Colon (tissue), 2 donors: Measurements from ENCODE around the gene FAM50A.

ENCODE experiments used
- FAIRE-seq: peaks from 2 replicates; lab custom pipeline; 2012; peaks lifted over from hg19 to GRCh38; lab: Jason Lieb, UNC
- donor health status: control.
- donor health status: control.

The FAM50A gene

GRCh38 chrX:154466907-154467306 is 23.0 kb downstream of the FAM50A start:
- no peak for FAIRE-seq

- FAIRE-seq: no peak
These were observed 23.6 kb downstream of the FAM50A start for GRCh38 chrX:154467556-154467955.

- FAIRE-seq: no peak
These were observed 24.3 kb downstream of the FAM50A start for GRCh38 chrX:154468217-154468616.

- FAIRE-seq: no peak
These were observed 25.2 kb downstream of the FAM50A start for GRCh38 chrX:154469114-154469513.

- no peak for FAIRE-seq
These were observed 25.9 kb downstream of the FAM50A start for GRCh38 chrX:154469880-154470279.

GRCh38 chrX:154470434-154470833 is 26.5 kb downstream of the FAM50A start:
- no peak for FAIRE-seq

GRCh38 chrX:154470914-154471568 is 27.1 kb downstream of the FAM50A start:
- FAIRE-seq: no peak

GRCh38 chrX:154471839-154472684 is 28.1 kb downstream of the FAM50A start:
- no peak for FAIRE-seq

- no peak for FAIRE-seq
These were observed 29.0 kb downstream of the FAM50A start for GRCh38 chrX:154472685-154473632.

GRCh38 chrX:154473683-154474082 is 29.7 kb downstream of the FAM50A start:
- no peak for FAIRE-seq

- FAIRE-seq: no peak
These were observed 32.9 kb downstream of the FAM50A start for GRCh38 chrX:154476821-154477220.

- no peak for FAIRE-seq
These were observed 34.0 kb downstream of the FAM50A start for GRCh38 chrX:154477891-154478477.

GRCh38 chrX:154478728-154479622 is 35.0 kb downstream of the FAM50A start, which contains the start of gene LAGE3:
LAGE3 (minus strand) TSS chrX:154479281; CDS start chrX:154478915, 366 bp downstream.
- FAIRE-seq: no peak

GRCh38 chrX:154481195-154481594 is 37.3 kb downstream of the FAM50A start:
- no peak for FAIRE-seq

- FAIRE-seq: no peak
These were observed 38.1 kb downstream of the FAM50A start for GRCh38 chrX:154481911-154482601.

GRCh38 chrX:154482786-154483185 is 38.8 kb downstream of the FAM50A start:
- FAIRE-seq: no peak

GRCh38 chrX:154483325-154483724 is 39.4 kb downstream of the FAM50A start:
- no peak for FAIRE-seq

GRCh38 chrX:154484255-154485149 is 40.6 kb downstream of the FAM50A start:
- FAIRE-seq: no peak
